ENCODE data around the gene CHN1.
A peak's percentile ranks its signal among the peaks of the same experiment; 100 is the strongest.

CHN1 gene

GRCh38 chr2:174952607-174953006, 52.6 kb downstream of the CHN1 start:
- CTCF ChIA-PET: interaction anchor here (0.6 kb wide), 1 partner anchor 163 kb away, joined by 4 read pairs; no protein-coding TSS in a partner anchor
- no peak for TF ChIP-seq CTCF (conservative IDR thresholded peaks at IDR 0.05; ENCODE audit: low read depth)
- H3K27ac ChIP-seq: no peak overlapping the region
- POLR2A ChIA-PET (ENCODE audit: low non-redundant PET): no interaction called here
- DNase-seq (ENCODE audit: low spot score): no peak

- DNase-seq (ENCODE audit: low spot score): no peak
- no peak for TF ChIP-seq CTCF (conservative IDR thresholded peaks at IDR 0.05; ENCODE audit: low read depth)
- CTCF ChIA-PET: no interaction called here
- no peak overlapping the region for H3K27ac ChIP-seq
- POLR2A ChIA-PET (ENCODE audit: low non-redundant PET): no interaction called here
Measured at GRCh38 chr2:174951745-174952144, 53.4 kb downstream of the CHN1 start.

GRCh38 chr2:174949988-174950687, 55.0 kb downstream of the CHN1 start:
- POLR2A ChIA-PET (ENCODE audit: low non-redundant PET): no interaction called here
- H3K27ac ChIP-seq: no peak overlapping the region
- DNase-seq (ENCODE audit: low spot score): no peak
- CTCF ChIA-PET: no interaction called here
- no peak for TF ChIP-seq CTCF (conservative IDR thresholded peaks at IDR 0.05; ENCODE audit: low read depth)

GRCh38 chr2:174945601-174946260, 59.5 kb downstream of the CHN1 start:
- no peak for DNase-seq (ENCODE audit: low spot score)
- H3K27ac ChIP-seq: no peak overlapping the region
- ChIA-PET CTCF (no interaction called here), POLR2A (ENCODE audit: low non-redundant PET) (no interaction called here)
- TF ChIP-seq CTCF (conservative IDR thresholded peaks at IDR 0.05; ENCODE audit: low read depth): no peak

- DNase-seq (ENCODE audit: low spot score): peak; percentile 27
- CTCF ChIA-PET: interaction anchor here (0.6 kb wide), 1 partner anchor 1164 kb away, joined by 5 read pairs; no protein-coding TSS in a partner anchor
Measured at GRCh38 chr2:174939046-174939445, 66.1 kb downstream of the CHN1 start.

GRCh38 chr2:174931724-174932123, 73.5 kb downstream of the CHN1 start:
- POLR2A ChIA-PET (ENCODE audit: low non-redundant PET): no interaction called here
- TF ChIP-seq CTCF (conservative IDR thresholded peaks at IDR 0.05; ENCODE audit: low read depth): no peak
- no peak overlapping the region for H3K27ac ChIP-seq

More at GRCh38 chr2:174939046-174939445, 66.1 kb downstream of the CHN1 start:
- no peak for TF ChIP-seq CTCF (conservative IDR thresholded peaks at IDR 0.05; ENCODE audit: low read depth)
- H3K27ac ChIP-seq: no peak overlapping the region
- POLR2A ChIA-PET (ENCODE audit: low non-redundant PET): no interaction called here

More at GRCh38 chr2:174931724-174932123, 73.5 kb downstream of the CHN1 start:
- CTCF ChIA-PET: no interaction called here
- DNase-seq (ENCODE audit: low spot score): peak; percentile 27

All from RWPE1 (cell line).